Endometrial microvascular endothelial cells (primary cell): ENCODE results near the gene ZNF516. TPM values are rescaled to one million over a fixed set of nuclear protein-coding genes. Genes with fewer than 3 reads are reported as not detected.

Source experiments
- in situ Hi-C: cut with HindIII; loops from 2 replicates; pipeline ENCODE4 v1.10.0; 2017; ENCODE audit warnings: low sequenced_read_pairs, low pct_unique_long_range_greater_than_20kb; ENCODE audit errors: inconsistent ontology term
- total RNA-seq: library from RNA; depleted of rRNA; stranded (reverse); fragments of >200 nt; gene quantifications from one replicate; pipeline ENCODE4 v1.2.3, GENCODE V29; 2015; ENCODE audit errors: inconsistent ontology term

ZNF516 gene
- total RNA-seq, 1 donor from 2014 or later = 4.4 TPM

GRCh38 chr18:76460482-76460881 is 34.6 kb downstream of the ZNF516 start:
- in situ Hi-C loops = no loop called here

DNA sequence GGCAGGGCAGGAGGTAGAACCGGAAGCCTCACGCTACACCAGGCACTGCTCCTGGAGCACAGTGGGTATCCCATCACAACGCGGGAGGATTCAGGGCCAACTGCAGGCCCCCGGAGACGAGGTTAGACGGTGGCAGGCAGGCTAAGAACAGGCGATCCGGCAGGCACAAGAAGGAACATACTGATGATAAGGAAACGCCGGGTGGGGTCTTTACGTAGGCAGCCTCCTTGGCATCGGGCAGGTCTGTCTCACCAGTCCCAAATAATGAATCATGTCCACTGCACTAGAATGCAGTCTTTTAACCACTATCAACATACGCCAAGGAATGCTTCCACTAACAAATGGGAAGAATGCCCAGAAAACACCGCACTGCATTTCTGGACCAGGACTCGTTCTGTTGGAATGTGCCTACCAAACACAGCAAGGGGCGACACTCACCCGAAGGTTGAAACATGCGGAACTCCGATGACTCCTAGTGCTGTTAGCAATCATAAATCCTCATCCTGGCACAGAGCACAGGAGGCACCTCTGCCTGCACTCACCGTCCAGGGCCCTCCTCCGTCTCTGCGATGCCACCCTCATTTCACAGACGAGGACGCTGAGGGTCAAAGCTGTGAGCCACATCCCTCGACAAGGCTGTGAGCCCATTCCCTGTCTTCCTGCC is 35.2 kb downstream of the ZNF516 start:
- in situ Hi-C loops = no loop called here

DNA sequence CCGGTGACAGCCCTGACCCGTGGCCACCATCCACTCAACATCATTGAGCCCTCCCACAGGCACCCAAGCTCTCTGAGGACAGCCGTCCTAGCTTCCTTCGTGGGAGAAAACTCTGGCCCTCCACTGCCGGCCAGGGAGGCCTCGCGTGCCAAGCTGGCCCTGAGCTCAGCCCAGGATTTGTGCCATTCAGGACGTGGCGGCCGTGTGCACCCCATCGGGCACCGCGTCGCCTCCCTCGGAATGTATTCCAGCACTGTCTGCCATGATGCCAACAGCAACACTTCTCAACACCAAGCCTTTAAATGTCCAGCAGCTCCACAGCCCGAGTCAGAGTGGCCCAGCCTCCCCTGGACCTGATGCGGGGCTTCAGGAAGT is 35.7 kb downstream of the ZNF516 start:
- in situ Hi-C loops = no loop called here

DNA sequence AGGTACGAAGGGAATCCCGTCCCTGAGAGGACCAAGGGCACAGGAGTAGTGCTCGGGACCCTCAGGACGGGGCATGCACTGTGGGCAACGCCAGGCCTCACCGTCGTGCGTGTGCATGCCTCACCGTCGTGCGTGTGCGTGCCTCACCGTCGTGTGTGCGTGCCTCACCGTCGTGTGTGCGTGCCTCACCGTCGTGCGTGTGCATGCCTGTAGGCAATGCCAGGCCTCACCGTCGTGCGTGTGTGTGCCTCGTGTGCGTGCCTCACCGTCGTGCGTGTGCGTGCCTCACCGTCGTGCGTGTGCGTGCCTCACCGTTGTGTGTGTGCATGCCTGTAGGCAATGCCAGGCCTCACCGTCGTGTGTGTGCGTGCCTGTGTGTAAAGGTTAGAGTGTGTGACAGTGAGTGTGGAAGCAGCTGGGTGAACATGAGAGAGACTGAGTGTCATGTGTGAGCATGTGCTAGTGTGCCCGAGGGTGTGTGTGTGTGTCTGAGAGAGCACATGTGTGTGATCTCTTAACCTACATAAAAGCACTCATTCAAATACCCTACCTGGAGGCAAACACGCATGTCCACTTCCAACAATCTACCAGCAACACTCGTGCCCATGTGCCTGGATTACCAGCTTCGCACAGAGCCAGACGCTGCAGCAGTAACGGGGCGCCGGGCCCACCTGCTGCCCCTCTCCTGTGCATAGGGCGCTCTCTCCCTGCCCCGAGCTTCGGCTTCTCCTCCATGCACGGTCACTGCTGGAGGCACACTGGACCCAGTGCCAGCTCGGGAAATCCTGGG is 36.3 kb downstream of the ZNF516 start:
- in situ Hi-C loops = no loop called here

DNA sequence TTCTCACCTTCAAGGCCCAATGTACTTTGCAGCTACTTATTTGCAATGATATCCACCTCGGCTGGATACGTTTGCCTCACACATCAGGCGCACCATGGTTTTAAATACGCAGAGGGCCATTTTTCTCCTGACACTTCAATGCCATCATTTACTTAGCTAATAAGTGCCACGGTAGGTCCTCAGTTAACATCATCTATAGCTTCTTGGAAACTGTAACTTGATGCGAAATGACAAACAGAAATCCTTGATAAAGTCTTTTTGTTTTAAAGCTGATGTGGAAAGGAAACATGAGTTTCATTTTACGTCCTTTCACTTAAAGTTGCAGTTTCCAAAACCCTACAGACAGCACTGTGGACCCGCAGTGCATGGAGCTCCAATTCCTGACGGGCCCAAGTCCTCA is 37.1 kb downstream of the ZNF516 start:
- in situ Hi-C loops = no loop called here

- in situ Hi-C loops = no loop called here
These were observed 37.6 kb downstream of the ZNF516 start for GRCh38 chr18:76457475-76457874.

DNA sequence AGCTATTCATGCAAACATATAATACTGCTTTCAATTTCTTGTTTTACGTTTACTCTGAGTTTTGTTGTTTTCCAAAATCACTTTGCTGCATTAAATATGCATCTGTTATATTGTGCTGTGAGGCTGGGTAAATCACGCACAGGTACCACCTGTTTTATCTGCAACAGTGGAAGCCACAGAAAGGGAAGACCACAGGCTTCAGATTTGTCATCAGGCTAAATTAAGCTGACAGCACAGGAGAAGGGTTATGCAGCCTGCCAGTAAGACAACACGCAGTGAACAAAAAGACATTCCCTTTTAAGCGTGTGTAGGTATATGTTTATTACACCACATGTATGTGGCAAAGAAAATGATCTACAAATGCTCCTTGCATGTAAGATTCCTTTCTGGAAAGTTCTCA is 38.2 kb downstream of the ZNF516 start:
- in situ Hi-C loops = no loop called here

DNA sequence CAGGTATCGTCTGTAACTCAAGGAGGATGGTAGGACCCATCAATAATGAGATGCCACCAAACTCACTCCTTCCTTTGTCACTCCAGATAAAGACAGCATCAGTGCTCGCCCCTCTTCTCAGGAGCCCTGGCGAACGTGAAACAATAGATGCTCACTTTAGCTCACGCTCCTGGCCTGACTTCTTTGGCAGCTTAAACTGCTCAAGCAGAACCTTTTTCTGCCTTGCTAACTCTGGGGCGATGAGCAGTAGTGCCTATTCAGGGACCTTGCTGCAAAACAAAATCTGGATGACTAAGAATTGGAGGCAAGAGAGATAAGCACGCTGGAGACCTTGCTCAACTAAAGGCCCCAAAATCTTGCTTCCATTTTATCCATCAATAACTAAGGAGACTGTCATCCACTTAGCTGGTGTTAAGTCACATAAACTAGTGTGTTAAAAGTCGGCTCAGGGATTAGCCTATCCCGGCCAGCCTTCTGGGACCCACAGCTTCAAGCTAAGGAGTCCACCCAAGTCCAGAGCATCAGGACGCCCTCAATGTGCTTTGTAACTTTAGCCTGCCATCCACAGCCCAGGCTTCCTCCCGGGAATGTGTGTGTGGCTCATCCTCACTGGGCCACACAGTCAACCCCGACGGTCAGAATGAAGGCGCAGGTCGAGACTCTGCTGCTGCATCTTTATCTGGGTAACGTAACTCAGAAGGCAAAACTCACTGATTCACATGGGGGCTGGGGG is 38.9 kb downstream of the ZNF516 start:
- in situ Hi-C loops = no loop called here

DNA sequence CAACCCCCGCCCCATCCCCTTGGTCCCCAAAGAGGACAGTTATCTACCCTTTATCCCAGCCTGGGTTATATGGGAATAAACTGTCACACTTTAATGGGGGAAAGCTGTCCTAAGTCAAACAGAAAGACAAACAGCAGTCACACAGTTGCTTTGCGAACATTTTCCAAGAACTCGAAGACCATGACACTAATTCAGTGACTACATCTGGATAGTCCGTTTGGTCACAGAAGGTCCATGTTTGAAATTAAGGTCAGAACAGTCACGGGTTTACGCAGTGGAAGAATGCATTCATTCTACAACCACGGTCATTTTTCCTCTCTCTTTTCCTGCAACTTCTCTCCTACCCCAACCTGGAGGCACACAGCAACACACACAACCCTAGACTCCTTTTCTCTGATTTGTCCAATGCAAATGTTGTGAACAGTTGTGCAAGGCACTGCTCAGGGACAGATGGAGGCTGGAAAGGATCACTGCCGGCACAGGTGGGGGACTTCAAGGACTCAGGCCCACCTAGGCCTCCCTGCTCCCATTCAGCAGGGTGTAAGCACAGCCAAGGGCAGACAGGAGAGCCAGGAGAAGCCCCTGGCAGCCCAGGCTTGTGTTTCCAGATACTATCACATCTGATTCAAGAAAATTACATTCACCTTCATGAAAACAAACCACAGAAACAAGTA is 39.9 kb downstream of the ZNF516 start:
- in situ Hi-C loops = no loop called here

GRCh38 chr18:76454418-76454817 is 40.6 kb downstream of the ZNF516 start:
- in situ Hi-C loops = no loop called here

- in situ Hi-C loops = no loop called here
These were observed 41.1 kb downstream of the ZNF516 start for GRCh38 chr18:76453932-76454331.

GRCh38 chr18:76453057-76453561 is 41.9 kb downstream of the ZNF516 start:
- in situ Hi-C loops = no loop called here

- in situ Hi-C loops = no loop called here
These were observed 42.7 kb downstream of the ZNF516 start for GRCh38 chr18:76452357-76452756.

DNA sequence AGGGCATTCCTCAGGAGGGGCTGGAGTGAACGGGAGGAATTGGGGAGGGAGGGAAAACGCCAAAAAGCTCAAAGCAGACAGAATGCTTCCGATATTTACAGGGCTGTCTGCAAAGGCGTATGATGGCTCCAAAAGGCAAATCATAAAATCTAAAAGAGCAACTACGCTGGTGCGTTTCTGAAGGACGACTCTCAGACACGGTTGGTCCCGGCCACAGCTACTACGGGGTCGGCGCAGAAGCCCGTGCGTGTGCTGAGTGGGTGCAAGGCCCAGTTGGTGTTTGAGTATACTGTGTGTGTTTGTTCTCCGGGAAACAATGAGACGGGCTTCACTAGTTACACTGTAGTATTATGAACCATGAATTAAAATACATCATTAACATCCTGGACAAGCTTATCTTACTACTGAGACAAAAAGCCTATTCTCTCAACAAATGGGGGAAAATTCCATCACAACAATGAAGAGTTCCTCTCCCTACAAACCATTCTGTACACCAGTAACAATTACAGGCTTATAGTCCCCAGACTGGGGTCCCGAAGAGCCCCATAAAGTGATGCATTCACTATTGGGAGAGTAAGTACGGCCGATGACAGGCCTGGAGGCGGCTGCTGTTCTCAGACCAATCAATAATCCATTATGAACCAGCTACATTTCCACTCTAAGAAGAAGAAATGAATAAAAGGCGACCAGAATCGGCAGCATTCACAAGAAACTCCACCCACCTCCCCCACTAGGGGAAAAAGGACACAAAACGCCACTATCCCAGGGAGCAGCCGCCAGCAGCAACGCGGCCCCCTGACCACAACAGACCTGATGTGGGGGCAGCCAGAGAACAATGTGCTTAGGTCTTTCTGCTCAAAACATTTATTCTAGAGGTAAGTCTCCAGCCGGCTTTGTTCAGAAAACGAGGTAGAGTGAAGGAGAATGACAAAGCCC is 43.4 kb downstream of the ZNF516 start:
- in situ Hi-C loops = no loop called here

DNA sequence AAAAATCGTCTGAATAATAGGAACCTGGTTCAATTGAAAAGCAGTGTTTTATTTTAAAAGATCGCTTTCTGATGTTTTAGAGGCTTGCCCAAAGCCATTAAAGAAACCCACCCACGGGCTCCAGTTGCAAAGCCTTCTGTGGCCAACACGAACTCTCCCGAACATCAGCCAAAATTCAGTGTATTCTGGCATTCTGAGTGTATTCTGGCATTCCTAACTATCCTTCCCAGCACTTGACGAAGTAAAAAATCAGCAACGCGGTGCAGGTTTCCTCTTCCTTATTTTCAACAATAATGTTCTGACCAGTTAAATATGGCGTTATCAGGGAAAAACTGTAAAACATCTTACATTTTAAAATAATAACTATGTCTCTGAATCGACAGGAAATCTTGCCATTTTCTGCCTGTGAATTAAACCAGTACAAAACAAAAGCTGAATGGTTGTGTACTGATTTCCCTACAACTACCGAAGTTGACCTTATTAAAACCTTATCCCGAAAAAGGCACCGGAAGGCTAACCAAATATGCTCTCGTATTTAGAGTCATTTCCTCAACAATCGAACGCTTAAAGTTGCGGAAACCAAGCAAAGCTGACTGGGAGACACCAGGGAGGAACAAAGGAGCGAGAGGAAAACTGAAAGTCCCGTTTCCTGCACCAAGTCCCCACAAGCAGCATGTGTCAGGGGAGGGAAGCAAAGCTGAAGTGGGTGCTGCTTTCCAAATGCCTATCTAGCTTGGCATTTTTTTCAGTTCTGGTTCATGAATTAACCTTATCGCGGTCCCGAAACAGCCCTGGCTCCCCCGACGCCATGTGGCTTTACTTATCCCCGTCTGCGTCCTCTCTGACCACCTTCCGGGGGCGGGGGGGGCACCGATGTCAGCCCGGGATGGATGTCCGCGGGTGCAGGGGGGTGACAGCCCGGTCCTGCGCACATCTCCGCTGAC is 44.3 kb downstream of the ZNF516 start:
- in situ Hi-C loops = no loop called here

GRCh38 chr18:76449111-76449453 is 46.0 kb downstream of the ZNF516 start:
- in situ Hi-C loops = no loop called here
